Measurements from ENCODE around the gene FAM168B. TPM values are rescaled to one million over a fixed set of nuclear protein-coding genes. Genes with fewer than 3 reads are reported as not detected.

Gene FAM168B
- total RNA-seq, 1 experiment from 2014 or later, result 119 TPM

DNA sequence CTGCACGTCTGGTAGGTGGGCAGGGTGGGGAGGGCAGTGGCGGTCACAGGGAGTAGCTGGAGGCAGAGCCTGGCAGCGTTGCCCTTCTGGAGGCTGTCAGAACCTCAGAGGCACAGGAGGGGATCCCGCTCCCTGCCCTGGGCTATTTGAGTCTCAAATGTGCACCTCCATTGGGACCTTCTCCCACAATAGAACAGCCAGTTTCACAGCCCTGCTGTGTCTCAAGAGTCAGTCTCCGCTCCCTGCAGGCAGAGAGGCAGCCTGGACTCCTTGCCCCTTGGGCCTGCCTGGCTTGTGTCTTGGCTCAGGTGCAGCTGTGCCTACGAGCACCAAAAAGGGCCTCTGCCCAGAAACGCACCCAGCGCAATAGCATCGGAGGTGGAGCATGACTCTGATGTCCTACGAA lies 57.4 kb downstream of the FAM168B start:
- Mint-ChIP-seq H3K27me3 (ENCODE audit: insufficient read depth, unreplicated experiment) (no peaks in the 10 kb centered on the region), H3K27ac (ENCODE audit: unreplicated experiment) (no peak overlapping the region), H3K36me3 (ENCODE audit: insufficient read depth, unreplicated experiment) (peaks cover 6% of the 10 kb centered on the region), H3K9me3 (ENCODE audit: unreplicated experiment) (no peaks in the 10 kb centered on the region), H3K4me1 (ENCODE audit: low read depth, unreplicated experiment) (no peaks in the 10 kb centered on the region), H3K4me3 (ENCODE audit: unreplicated experiment) (peak overlapping the region; percentile 75)
- no peaks in the 10 kb centered on the region for H3K4me1 ChIP-seq
- POLR2A ChIA-PET, result no interaction called here
- DNase-seq, result no peak
- H3K36me3 ChIP-seq (ENCODE audit: control insufficient read depth, insufficient read depth, low read length), result no peaks in the 10 kb centered on the region
- CTCF ChIA-PET, result no interaction called here
- intact Hi-C loops (cut with micrococcal nuclease; ENCODE audit: unreplicated experiment), result no loop called here
- no TSS peak for BruUV-seq (replicated peaks)
- H3K27me3 ChIP-seq (replicated peaks; ENCODE audit: control insufficient read depth, insufficient read depth, low read length), result no peaks in the 10 kb centered on the region
- H3K4me3 ChIP-seq (ENCODE audit: low read depth, low read length), result no peak overlapping the region
- TF ChIP-seq, protein P1, sequence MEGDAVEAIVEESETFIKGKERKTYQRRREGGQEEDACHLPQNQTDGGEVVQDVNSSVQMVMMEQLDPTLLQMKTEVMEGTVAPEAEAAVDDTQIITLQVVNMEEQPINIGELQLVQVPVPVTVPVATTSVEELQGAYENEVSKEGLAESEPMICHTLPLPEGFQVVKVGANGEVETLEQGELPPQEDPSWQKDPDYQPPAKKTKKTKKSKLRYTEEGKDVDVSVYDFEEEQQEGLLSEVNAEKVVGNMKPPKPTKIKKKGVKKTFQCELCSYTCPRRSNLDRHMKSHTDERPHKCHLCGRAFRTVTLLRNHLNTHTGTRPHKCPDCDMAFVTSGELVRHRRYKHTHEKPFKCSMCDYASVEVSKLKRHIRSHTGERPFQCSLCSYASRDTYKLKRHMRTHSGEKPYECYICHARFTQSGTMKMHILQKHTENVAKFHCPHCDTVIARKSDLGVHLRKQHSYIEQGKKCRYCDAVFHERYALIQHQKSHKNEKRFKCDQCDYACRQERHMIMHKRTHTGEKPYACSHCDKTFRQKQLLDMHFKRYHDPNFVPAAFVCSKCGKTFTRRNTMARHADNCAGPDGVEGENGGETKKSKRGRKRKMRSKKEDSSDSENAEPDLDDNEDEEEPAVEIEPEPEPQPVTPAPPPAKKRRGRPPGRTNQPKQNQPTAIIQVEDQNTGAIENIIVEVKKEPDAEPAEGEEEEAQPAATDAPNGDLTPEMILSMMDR (IDR thresholded peaks at IDR 0.05; ENCODE audit: insufficient read depth in 1 of 2, low read depth in 1 of 2, low read length in 1 of 2, severe bottlenecking in 1 of 2, unreplicated experiment in 1 of 2), result no peak
- no peaks in the 10 kb centered on the region for H3K9me3 ChIP-seq

DNA sequence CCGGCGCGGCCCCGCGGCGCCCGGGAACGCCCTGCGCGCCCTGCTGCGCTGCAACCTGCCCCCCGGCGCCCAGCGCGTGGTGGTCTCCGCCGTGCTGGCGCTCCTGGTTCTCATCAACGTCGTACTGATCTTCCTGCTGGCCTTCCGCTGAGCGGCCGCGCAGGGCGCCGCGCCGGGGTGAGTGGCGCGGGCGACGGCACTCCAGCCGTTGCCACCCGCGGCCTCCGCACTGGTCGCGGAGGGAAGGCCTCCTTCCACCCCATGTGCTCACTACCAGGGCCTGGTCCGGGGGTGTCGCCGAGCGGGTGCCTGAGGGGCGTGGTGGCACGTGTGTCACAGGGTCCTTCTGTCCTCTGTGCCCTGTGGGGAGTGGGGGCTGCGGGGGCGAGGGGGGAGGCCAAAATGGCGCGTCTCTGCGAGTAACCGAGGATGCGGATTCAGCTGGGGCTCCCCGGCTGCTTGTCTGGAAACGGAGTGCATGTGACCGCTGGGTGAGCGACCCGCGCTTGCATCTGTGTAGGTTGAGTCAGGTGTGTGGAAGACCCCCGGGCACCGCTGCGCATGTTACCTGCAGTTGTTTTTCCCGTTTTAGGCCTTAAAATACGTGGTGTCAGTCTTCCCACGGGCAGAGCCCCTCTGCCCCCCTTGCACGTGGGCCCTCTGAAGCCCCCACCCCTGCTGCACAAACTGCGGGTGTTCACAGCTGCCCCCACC lies 58.0 kb downstream of the FAM168B start:
- Histone ChIP-seq H3K27me3 (replicated peaks; ENCODE audit: control insufficient read depth, insufficient read depth, low read length) (no peaks in the 10 kb centered on the region), H3K4me3 (ENCODE audit: low read depth, low read length) (peak overlapping the region; percentile 15; the same call in 1 of the 2 replicates), H3K9me3 (no peaks in the 10 kb centered on the region), H3K4me1 (no peaks in the 10 kb centered on the region), H3K36me3 (ENCODE audit: control insufficient read depth, insufficient read depth, low read length) (no peaks in the 10 kb centered on the region)
- ChIA-PET CTCF (no interaction called here), POLR2A (no interaction called here)
- TF ChIP-seq, protein P1 (IDR thresholded peaks at IDR 0.05; ENCODE audit: insufficient read depth in 1 of 2, low read depth in 1 of 2, low read length in 1 of 2, severe bottlenecking in 1 of 2, unreplicated experiment in 1 of 2), result no peak
- Mint-ChIP-seq H3K4me1 (ENCODE audit: low read depth, unreplicated experiment) (no peaks in the 10 kb centered on the region), H3K9me3 (ENCODE audit: unreplicated experiment) (no peaks in the 10 kb centered on the region), H3K36me3 (ENCODE audit: insufficient read depth, unreplicated experiment) (peaks cover 6% of the 10 kb centered on the region), H3K27me3 (ENCODE audit: insufficient read depth, unreplicated experiment) (no peaks in the 10 kb centered on the region), H3K4me3 (ENCODE audit: unreplicated experiment) (peak overlapping the region; percentile 75), H3K27ac (ENCODE audit: unreplicated experiment) (no peak overlapping the region)
- intact Hi-C loops (cut with micrococcal nuclease; ENCODE audit: unreplicated experiment), result no loop called here
- BruUV-seq (replicated peaks), result no TSS peak
- DNase-seq, result no peak

DNA sequence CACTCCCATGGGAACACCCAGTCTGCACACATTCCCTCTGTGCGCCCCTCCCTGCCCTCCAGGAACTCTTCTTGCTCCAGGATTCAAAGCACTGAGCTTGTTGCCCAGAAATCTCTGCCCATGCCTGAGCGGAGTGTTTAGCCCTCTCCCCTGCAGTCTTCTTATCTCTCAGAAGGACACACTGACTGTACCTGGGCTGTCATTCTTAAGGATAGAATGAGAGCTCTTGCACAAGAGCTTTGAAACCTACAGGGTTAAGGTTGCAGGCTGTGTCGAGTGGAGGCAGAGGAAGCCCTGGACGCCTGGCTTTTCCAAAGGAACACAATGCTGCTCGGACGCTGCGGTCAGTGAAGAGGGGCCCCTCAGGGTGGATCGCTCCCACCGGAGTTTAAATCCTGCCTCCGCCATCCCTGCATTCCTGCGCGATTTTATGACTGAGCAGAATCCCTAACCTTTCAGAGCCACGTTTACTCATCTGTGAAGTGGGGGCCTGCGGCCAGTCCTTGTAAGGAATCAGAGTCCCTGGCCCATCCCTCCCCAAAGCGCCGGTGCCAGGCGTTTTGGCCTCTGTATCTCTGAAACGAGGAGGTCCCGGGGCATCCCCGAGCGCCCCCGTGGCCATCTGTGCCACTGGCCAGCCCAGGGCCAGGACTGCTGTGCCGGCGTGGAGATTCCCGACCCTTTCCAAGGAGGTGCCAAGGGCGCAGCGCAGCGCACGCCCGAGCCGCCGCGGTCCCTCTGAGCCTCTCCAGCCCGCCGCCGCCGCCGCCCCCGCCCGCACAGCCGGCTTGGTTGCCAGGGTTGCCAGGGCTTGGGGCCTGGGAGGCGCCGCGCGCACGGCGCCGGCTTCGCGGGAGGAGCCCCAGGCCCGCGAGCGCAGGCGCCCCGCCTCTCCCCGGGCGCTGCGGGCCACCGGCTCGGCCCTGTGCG lies 58.9 kb downstream of the FAM168B start:
- no peaks in the 10 kb centered on the region for H3K9me3 ChIP-seq
- Mint-ChIP-seq H3K36me3 (ENCODE audit: insufficient read depth, unreplicated experiment) (peaks cover 6% of the 10 kb centered on the region), H3K27ac (ENCODE audit: unreplicated experiment) (no peak overlapping the region), H3K4me3 (ENCODE audit: unreplicated experiment) (peak overlapping the region; percentile 75), H3K4me1 (ENCODE audit: low read depth, unreplicated experiment) (no peaks in the 10 kb centered on the region), H3K9me3 (ENCODE audit: unreplicated experiment) (no peaks in the 10 kb centered on the region), H3K27me3 (ENCODE audit: insufficient read depth, unreplicated experiment) (no peaks in the 10 kb centered on the region)
- no TSS peak for BruUV-seq (replicated peaks)
- H3K36me3 ChIP-seq (ENCODE audit: control insufficient read depth, insufficient read depth, low read length), result no peaks in the 10 kb centered on the region
- TF ChIP-seq, protein P1 (IDR thresholded peaks at IDR 0.05; ENCODE audit: insufficient read depth in 1 of 2, low read depth in 1 of 2, low read length in 1 of 2, severe bottlenecking in 1 of 2, unreplicated experiment in 1 of 2), result no peak
- peak overlapping the region; percentile 41 for H3K4me3 ChIP-seq (ENCODE audit: low read depth, low read length)
- CTCF ChIA-PET, result interaction anchor here (1.0 kb wide), 1 partner anchor 237 kb away, joined by 5 read pairs; no protein-coding TSS in a partner anchor
- intact Hi-C loops (cut with micrococcal nuclease; ENCODE audit: unreplicated experiment), result no loop called here
- no peaks in the 10 kb centered on the region for H3K27me3 ChIP-seq (replicated peaks; ENCODE audit: control insufficient read depth, insufficient read depth, low read length)
- POLR2A ChIA-PET, result no interaction called here
- peak in 1 of 2 experiments; percentile 36 for DNase-seq
- no peaks in the 10 kb centered on the region for H3K4me1 ChIP-seq

Data from Caco-2 (cell line).